Stomach (tissue), 4 donors: ENCODE results near the gene LBX2.
"Not testable (repeated sequence)": the region's sequence is repeated elsewhere in the genome, so short reads cannot be mapped to it uniquely, and the experiment has no call there.

Source experiments
- CTCF ChIP-seq, 7 experiments: fragments of 450-650 bp in 4 of 7; fragments of 200-600 bp in 3 of 7; sonication (generic) in 3 of 7; IDR thresholded peaks; one replicate each; pipeline ENCODE4 v1.5.1; 2016 to 2019; ENCODE audit warnings: antibody characterized with exemption in 7 of 7, control low read depth in 2 of 7, mild to moderate bottlenecking in 1 of 7
- EP300 ChIP-seq: sonication (generic); formaldehyde crosslinking; IDR thresholded peaks from one replicate; pipeline ENCODE4 v1.6.1; 2017; ENCODE audit warnings: antibody characterized with exemption

- TF ChIP-seq EP300; CTCF (IDR thresholded peaks at IDR 0.05): not testable (repeated sequence)
Observed at GRCh38 chr2:74460187-74460586, 39.2 kb downstream of the LBX2 start.
